GM18867 (cell line): ENCODE measurements around the gene BCO1.

Experiments used
- ATAC-seq: cut with Tn5 transposase; IDR thresholded peaks from one replicate; pipeline ENCODE4 v1.9.1; 2021; ENCODE audit warnings: mild to moderate bottlenecking, moderate library complexity; ENCODE audit not compliant: unreplicated experiment

Gene BCO1

DNA sequence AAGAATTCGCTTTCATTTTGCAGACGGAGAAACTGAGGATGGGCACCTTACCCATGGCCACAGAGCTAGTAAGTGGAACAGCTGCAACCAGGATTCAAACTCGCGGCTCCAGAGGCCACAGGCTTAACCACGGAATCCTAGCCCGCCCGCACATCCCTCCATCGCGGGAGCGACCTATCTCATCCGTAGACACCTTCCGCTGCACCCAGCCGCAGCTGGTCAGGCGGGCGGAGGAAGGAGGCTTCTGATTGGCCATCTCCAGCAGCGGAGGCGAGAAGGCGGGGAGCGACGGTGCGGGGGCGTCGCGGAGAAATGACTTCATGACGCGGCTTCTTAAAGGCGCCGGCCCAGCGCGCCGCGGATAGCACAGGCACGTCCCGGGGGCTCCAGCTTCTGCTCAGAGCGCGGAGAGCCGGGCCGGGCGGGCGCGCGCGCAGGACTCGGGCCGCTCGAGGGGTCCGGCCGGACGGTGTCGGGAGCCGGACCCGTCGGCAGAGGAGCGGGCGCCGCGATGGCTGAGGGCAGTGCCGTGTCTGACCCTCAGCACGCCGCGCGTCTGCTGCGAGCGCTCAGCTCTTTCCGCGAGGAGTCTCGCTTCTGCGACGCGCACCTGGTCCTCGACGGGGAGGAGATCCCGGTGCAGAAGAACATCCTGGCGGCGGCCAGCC is 76.2 kb downstream of the BCO1 start, which contains the start of gene GAN:
GAN (plus strand) TSS at position 360 of the 668 bp plus-strand sequence; CDS start at position 512, 152 bp downstream.
- peak; percentile 95 for ATAC-seq

DNA sequence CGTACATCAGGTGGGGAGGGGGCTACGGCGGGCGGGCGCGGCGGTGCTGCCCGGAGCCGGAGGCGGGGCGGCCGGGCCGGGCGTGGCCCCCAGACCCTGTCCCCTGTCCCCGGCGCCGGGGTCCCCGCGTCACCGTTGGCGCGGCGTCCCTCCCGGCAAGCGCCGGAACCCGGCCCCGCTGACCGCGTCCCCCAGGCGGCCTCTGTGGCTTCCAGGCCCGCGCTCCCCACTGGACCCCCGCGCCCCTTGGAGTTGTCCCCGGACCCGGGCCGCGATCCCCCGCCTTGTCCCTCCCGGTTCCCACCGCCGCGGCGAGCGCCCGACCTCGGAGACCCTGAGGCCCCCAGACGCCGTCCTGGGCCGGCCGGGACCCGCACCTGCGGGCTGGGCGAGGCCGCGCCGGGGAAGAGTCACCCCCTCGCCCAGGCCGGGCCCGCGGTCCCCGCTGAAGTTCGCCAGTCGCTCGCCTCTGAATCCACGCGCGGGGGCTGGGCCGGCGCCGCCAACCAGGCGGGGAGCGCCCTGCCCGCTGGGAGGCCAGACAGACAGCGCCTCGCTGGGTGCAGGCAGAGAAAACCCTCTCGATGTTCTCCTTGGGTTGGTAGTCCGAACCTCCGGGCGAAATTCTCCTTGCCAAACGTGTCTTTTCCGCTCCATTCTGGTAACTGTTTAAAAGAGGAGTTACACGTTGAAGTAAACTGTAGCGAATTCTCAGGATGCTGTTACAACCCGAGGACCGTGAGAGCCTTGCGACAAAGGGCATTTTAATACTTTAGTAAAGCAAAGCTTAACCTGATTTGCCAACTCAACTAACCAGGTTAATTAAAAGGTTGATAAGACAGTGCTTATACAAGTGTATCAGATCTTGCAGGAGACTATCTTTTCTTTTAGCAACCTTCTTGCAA is 77.0 kb downstream of the BCO1 start:
- ATAC-seq: peak; percentile 33

DNA sequence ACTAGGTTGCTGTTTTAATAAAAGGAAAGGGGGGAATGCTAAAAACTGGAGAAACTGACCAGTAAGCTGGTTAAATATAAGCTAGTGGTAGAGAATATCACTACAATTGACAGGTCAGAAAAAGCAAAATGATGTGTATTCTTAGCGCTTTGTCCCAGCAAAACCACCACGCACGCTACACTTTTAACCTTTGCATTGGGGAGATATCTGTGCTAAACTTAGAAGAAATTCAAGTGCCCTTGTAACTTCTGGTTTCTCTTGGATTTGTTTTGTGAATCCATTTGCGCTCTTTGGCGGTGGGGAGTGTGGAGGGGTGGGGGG is 77.6 kb downstream of the BCO1 start:
- no peak for ATAC-seq

DNA sequence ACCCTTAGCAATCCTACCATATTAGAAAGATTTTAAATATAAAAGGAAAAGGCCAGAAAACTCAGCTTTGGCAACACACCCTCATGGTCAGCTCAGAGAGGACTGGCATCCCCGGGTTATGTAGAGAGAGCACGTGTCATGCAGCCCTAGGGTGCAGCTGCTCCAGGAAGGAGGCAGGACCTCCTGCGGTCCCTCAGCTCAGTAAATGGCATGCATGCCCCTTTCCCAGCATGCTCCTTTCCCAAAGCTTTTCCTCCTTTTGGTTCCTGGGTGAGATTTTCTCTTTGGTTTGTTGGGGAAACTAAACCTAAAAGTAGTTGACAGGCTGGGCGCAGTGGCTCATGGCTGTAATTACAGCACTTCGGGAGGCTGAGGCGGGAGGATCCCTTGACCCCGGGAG is 80.2 kb downstream of the BCO1 start:
- no peak for ATAC-seq

DNA sequence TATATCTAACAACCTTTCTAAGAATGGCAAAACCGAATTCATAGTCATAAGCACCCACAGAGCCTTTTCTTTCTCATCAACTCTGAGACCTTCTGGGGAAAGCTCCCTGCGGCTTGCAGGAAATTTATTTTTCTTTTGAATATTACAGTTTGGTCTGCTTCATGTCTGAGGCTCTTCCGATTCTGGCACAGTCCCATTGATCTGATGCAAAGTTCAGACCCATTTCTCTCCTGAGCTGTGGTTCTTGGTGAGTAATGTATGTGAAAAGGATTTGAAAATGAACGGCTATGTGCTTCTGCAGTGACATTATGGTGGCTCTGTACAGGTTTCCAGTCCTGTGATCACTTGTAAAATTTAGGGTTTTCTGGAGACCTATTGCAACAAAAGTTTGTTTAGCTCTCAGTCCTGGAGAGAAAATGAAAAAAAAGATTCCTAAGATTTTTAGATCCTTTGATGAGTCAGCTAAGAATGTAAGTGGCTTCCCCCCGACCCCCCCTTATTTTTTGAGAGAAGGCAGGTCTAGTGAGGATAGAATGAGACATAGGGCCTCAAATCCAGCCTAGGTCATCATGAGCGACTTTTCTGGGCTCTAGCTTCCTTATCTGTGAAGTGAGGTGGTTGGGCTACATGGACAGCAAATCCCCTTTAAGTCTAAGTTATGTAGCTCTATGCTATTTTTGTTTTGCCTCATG is 80.9 kb downstream of the BCO1 start:
- ATAC-seq: no peak

DNA sequence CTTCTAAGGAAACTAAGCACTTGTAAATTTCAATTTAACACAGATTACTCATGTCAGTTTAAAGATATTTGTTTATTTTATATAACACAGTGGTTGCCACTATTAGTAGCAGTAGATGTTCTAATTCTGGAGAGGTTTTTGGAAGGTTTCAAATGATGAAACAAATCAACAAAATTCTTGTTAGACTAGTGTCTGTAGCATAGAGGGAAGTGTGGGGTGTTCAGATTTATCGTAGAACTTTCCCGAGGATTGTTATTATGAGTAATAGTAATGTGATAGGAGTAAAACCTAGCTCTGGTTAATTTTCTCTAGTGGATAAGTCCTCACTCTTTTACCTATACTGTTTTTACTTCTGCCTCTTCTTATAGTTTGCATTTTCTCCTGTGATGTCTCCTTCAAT is 82.5 kb downstream of the BCO1 start:
- ATAC-seq: no peak

DNA sequence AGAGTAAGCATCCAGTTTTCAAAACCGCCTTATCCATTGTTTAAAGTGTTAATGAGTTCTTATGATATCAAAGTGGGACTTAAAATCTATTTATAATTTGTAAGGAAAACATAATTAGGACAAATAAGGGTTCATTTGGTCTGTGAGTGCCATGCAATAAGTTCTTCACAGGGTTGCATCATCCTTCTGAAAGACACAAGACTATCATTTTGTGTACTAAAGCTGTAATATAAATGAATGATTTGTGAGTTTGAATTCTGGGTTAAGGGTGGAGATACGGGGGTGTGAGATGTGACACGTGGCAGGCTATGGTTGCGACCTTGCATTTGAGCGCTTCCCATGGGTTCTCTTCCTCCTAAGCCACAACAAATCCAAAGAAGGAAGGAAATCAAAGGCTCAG is 83.0 kb downstream of the BCO1 start:
- no peak for ATAC-seq

DNA sequence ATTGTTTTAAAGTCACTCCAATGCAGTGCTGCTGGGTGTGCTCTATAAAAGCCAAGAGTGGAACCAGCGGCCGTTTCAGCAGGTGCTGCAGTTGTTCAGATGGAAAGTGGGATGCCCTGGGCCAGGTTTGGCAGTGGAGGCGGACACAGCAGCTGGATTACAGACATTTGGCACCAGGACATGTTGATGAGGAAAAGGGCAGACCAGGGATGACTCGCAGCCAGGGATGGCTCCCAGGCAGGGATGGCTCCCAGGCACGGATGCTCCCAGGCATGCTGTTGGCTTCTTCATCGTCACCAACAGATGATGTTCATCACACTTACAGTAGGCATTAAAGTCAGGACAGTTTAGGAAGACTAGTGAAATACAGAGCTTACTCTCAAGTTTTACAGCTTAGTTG is 86.3 kb downstream of the BCO1 start:
- no peak for ATAC-seq

DNA sequence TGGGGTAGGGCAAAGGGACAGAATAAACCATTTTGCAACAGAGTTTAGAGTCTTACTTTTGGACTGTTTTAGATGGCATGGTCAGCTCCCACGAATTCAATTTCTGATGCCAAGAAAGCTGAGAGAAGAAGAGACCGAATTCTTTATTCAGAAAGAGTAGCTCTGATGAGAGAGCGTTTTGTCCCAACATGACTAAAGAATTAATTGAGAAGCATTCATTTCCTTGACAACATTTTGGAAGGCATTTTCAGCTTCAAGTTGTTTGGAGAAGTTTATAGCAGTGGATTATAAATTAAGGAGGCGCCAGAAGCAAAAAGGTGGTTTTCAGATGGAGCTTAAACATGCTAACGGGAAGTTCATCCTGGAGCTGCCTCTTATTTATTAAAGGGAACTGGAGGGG is 88.5 kb downstream of the BCO1 start:
- ATAC-seq: no peak

DNA sequence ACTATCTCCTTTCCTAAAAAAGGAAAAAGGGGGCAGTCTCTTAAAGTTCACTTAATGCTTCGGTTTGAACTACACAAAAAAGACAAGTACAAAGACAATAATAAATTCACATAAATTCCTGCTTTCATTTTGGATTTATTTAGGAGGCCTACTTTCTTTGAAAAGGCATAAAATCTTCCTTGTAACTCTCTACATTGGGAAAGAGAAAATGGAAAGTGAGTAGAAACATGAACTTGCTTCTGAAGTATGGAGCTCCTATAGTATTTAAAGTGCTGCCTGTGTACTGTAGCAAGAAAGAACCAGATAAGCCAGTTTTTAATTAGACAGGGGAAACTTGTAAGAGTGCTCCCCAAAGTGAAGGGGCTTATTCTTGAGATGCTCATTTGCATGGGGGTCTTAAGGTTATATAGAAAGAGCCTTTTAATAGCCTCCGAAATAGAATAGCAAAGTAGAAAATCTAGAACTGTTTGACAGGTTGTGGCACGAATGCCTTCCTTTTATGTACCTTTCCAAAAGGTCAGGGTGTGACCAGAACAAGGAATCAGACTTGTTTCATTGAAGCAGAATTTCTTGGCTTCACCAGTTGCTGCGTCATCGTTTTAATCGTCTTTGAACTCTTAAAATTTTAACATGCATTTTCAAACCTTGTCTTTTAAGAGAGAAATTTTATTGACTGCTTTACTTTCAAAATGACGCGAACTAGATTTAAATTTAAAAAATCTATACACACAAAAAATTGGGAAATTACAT is 89.1 kb downstream of the BCO1 start:
- ATAC-seq: no peak

DNA sequence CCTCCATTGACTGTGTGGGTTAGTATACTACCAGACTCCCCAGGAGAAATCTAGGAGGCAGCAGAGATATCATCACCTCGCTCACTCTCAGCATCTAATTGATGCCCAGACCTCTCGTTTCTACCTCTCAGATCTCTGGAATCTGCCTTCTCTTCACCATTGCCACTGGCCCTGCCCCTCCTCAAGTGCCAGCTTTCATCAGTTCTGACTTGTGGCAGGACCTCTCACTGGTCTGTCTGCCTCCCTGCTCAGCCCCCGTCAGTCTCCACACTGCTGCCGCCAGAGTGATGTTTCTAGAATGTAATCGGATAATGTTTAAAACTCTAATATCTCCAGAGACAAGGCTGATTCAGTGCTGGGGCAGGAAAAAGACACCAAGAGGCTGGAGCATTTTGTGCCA is 91.5 kb downstream of the BCO1 start:
- ATAC-seq: no peak

DNA sequence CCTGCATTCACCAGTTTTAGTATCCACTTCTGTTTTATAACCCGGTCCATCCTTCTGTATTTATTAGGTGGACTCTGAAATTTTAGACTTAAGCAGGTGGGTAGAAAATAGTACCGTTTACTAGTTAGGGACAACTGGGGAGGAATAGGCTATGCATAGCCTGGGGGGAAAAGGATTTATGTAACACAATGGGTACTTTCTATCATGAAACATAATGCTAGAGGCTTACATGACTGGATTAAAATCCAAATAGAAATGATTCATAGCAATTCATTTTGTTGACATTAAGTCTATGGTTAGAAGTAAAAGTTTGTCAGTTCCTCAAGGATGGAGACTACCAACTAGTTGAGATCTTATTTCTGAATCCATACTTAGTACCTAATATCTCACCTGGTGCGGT is 94.9 kb downstream of the BCO1 start:
- no peak for ATAC-seq

DNA sequence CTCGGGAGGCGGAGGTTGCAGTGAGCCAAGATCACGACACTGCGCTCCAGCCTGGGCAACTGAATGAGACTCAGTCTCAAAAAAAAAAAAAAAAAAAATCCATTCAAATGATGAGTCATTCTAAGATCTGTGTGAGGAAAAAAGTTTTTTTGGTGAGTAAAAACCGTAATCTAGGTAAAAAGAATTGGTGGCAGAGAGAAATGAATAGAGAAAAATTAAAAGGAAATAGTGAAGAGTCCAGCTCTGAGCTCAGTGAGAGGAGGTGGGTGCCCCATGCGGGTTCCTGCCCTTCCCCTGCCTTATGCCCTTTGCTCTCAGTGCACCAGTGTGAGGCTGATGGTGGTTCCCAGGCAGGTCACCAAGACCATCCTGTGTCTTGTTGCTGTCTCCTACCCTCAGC is 97.2 kb downstream of the BCO1 start:
- no peak for ATAC-seq

DNA sequence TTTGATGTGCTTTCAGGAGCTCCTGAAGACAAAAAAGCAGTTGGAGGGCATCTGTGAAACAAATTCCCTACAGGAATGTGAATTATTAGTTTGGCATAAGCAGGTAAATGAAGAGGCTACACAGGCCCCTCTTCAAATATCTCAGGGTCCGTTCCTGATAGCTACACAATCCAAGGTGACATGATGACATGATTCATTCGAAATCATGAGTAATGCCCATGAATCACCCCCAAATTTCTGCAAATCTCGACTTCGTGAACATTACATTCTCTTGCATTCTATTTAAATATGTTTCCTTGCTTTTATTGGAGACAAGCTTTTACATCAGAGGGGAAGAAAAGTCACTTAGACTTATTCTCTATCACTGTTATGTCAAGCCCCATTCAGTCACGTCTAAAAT is 98.6 kb downstream of the BCO1 start:
- no peak for ATAC-seq
